Measurements from ENCODE around the gene TTC28.

DNA sequence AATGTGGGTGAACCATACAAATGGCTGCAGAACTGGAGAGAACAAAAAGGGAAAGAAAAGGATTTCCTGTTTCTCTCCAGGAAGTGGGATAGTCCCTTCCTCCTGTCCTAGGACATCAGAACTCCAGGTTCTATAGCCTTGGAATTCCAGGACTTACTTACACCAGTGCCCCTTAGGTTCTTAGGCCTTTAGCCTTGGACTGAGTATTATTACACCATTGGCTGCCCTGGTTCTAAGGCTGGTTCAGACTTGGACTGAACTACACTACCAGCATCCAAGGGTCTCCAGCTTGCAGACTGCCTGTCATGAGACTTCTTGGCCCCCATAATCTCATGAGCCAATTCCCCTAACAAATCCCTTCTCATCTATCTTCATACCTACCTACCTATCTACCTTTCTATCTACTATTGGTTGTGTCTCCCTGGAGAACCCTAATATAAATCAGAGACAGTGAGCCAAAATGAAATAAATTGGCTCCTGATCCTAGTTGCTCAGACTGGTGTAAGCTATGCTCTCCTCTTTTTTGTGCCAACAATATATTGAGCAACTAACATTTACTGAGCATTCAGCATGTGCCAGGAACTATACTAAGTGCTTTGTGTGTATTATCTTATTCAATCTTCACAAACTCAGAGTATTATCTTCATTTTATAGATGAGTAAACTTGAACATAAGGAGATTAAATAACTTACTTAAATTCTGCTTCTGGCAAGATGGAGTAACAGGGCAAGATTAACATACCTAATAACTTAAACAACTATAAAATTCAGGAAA is 303.7 kb downstream of the TTC28 start:
- TF ChIP-seq, protein P1, sequence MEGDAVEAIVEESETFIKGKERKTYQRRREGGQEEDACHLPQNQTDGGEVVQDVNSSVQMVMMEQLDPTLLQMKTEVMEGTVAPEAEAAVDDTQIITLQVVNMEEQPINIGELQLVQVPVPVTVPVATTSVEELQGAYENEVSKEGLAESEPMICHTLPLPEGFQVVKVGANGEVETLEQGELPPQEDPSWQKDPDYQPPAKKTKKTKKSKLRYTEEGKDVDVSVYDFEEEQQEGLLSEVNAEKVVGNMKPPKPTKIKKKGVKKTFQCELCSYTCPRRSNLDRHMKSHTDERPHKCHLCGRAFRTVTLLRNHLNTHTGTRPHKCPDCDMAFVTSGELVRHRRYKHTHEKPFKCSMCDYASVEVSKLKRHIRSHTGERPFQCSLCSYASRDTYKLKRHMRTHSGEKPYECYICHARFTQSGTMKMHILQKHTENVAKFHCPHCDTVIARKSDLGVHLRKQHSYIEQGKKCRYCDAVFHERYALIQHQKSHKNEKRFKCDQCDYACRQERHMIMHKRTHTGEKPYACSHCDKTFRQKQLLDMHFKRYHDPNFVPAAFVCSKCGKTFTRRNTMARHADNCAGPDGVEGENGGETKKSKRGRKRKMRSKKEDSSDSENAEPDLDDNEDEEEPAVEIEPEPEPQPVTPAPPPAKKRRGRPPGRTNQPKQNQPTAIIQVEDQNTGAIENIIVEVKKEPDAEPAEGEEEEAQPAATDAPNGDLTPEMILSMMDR (IDR thresholded peaks at IDR 0.05; ENCODE audit: extremely low read depth in 1 of 2, insufficient read depth in 1 of 2, low read depth in 1 of 2, low read length in 2 of 2), result no peak
- TF ChIP-seq MAX (IDR thresholded peaks at IDR 0.05; ENCODE audit: insufficient read depth, insufficient read length) (no peak), POLR2A (IDR thresholded peaks at IDR 0.05; ENCODE audit: low read depth, low read length) (no peak), JUN (IDR thresholded peaks at IDR 0.05; ENCODE audit: borderline replicate concordance, insufficient read depth, insufficient read length, low read depth) (no peak), EZH2 (IDR thresholded peaks at IDR 0.05; ENCODE audit: borderline replicate concordance, low read depth, low read length, severe bottlenecking) (no peak), POLR2AphosphoS5 (IDR thresholded peaks at IDR 0.05; ENCODE audit: insufficient read depth, low read depth, low read length) (no peak), GATA2 (IDR thresholded peaks at IDR 0.05; ENCODE audit: insufficient read depth, insufficient read length, low read depth, low read length) (no peak), MYC (IDR thresholded peaks at IDR 0.05; ENCODE audit: low read depth, low read length) (no peak)

Data from endothelial cell of umbilical vein (primary cell).